Measurements from ENCODE around the gene UBE2L3.
"Not testable (repeated sequence)": the region's sequence is repeated elsewhere in the genome, so short reads cannot be mapped to it uniquely, and the experiment has no call there.

UBE2L3 gene

DNA sequence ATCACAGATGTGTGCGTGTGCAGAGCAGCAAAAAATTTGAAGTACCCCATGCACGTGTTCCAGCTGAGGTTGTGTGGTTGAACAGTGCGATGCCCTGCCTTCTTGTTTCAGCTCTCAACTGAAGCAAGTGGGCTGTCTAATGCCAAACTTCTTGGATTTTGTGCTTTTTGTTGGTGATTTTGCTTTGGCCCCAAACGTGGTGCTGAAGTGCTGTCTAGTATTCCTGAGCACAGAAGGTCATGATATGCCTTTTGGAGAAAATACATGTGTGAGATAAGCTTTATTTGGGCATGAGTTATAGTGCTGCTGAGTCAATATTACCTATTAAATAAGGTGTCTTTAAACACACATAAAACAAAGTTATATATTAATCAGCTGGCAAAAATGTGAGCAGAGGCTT, 48.2 kb downstream of the UBE2L3 start:
- Histone ChIP-seq H3F3A (ENCODE audit: insufficient read depth, low read length) (no peaks in the 10 kb centered on the region; the same call in 1 of the 2 replicates), H3K4me1 (ENCODE audit: low read length) (no peaks in the 10 kb centered on the region), H3K4me3 (ENCODE audit: low read length) (no peak overlapping the region), H3K9me3 (replicated peaks; ENCODE audit: insufficient read depth, low read length) (no peaks in the 10 kb centered on the region), H3K4me2 (ENCODE audit: low read depth, low read length) (no peak overlapping the region), H3K27ac (ENCODE audit: low read length) (no peak overlapping the region), H3K79me2 (ENCODE audit: low read length) (peaks cover 94% of the 10 kb centered on the region), H3K9me2 (replicated peaks; ENCODE audit: insufficient read depth, low read length) (no peaks in the 10 kb centered on the region), H3K36me3 (replicated peaks; ENCODE audit: insufficient read depth, low read length) (peaks cover 11% of the 10 kb centered on the region), H2AFZ (ENCODE audit: low read length) (no peak overlapping the region), H3K27me3 (replicated peaks; ENCODE audit: insufficient read depth, low read length) (no peaks in the 10 kb centered on the region), H3K9ac (ENCODE audit: low read length) (no peak overlapping the region), H4K20me1 (ENCODE audit: insufficient read depth, low read length) (0 out of 2 replicates have a peak, but pooled peaks cover 14% of the 10 kb centered on the region)
- TF ChIP-seq EZH2 (optimal IDR thresholded peaks at IDR 0.05; ENCODE audit: low read depth, low read length), result no peak
- DNase-seq, result no peak

DNA sequence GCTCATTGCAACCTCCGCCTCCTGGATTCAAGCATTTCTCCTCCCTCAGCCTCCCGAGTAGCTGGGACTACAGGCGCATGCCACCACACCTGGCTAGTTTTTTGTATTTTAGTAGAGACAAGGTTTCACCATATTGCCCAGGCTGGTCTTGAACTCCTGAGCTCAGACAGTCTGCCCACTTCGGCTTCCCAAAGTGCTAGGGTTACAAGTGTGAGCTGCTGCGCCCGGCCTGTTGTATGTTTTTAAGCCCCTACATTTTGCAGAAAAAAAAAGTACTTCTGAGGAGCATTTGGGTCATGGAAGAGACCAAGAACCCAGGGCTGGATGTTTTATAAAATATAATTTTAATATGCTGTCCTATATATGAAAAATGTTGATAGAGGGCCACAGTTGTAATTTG, 49.8 kb downstream of the UBE2L3 start:
- H3K79me2 ChIP-seq (ENCODE audit: low read length), result peaks cover 91% of the 10 kb centered on the region
- not testable (repeated sequence) for H3K36me3 ChIP-seq (replicated peaks; ENCODE audit: insufficient read depth, low read length)

DNA sequence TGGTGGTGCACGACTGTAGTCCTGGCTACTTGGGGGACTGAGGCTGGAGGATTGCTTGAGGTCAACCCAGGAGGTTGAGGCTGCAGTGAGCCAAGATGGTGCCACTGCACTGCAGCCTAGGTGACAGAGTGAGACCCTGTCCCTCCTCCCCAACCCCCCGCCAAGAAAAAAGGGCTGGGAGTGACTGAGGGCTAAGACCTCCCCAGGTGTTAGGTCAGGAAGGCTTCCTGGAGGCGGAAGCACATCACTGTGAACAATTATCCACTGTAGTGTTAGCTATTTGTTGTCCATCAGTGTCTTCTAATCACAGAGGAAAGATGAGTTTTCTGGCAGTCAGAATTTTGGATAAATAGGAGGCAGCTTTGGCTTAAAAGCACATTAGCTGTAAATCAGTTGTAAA, 53.5 kb downstream of the UBE2L3 start:
- H3K4me1 ChIP-seq (ENCODE audit: low read length), result no peaks in the 10 kb centered on the region
- H3F3A ChIP-seq (ENCODE audit: insufficient read depth, low read length), result peaks cover 24% of the 10 kb centered on the region
- 0 out of 2 replicates have a peak, but pooled peaks cover 10% of the 10 kb centered on the region for H4K20me1 ChIP-seq (ENCODE audit: insufficient read depth, low read length)
- H3K27me3 ChIP-seq (replicated peaks; ENCODE audit: insufficient read depth, low read length), result no peaks in the 10 kb centered on the region
- H3K79me2 ChIP-seq (ENCODE audit: low read length), result peaks cover 90% of the 10 kb centered on the region
- H3K4me2 ChIP-seq (ENCODE audit: low read depth, low read length), result no peak overlapping the region
- H3K9me2 ChIP-seq (replicated peaks; ENCODE audit: insufficient read depth, low read length), result no peaks in the 10 kb centered on the region
- H3K36me3 ChIP-seq (replicated peaks; ENCODE audit: insufficient read depth, low read length), result no peaks in the 10 kb centered on the region; the same call in 1 of the 2 replicates
- H3K4me3 ChIP-seq (ENCODE audit: low read length), result no peak overlapping the region
- no peaks in the 10 kb centered on the region for H3K9me3 ChIP-seq (replicated peaks; ENCODE audit: insufficient read depth, low read length)
- no peak for TF ChIP-seq CTCF (IDR thresholded peaks at IDR 0.05; ENCODE audit: low read length)
- no peak for TF ChIP-seq EZH2phosphoT487 (IDR thresholded peaks at IDR 0.05; ENCODE audit: low read length)
- TF ChIP-seq EZH2 (optimal IDR thresholded peaks at IDR 0.05; ENCODE audit: low read depth, low read length), result no peak
- H3K27ac ChIP-seq (ENCODE audit: low read length), result no peak overlapping the region
- H2AFZ ChIP-seq (ENCODE audit: low read length), result no peak overlapping the region
- no peak for DNase-seq
- H3K9ac ChIP-seq (ENCODE audit: low read length), result no peak overlapping the region

More for the DNA sequence above, 49.8 kb downstream of the UBE2L3 start:
- H3F3A ChIP-seq (ENCODE audit: insufficient read depth, low read length); DNase-seq; H3K4me1 ChIP-seq (ENCODE audit: low read length); H2AFZ ChIP-seq (ENCODE audit: low read length); H3K9me2 ChIP-seq (replicated peaks; ENCODE audit: insufficient read depth, low read length); H3K9me3 ChIP-seq (replicated peaks; ENCODE audit: insufficient read depth, low read length); H3K4me3 ChIP-seq (ENCODE audit: low read length); H3K9ac ChIP-seq (ENCODE audit: low read length); H3K4me2 ChIP-seq (ENCODE audit: low read depth, low read length); H3K27ac ChIP-seq (ENCODE audit: low read length); H3K27me3 ChIP-seq (replicated peaks; ENCODE audit: insufficient read depth, low read length): not testable (repeated sequence)
- 0 out of 2 replicates have a peak, but pooled peaks cover 14% of the 10 kb centered on the region for H4K20me1 ChIP-seq (ENCODE audit: insufficient read depth, low read length)

- Histone ChIP-seq H3K27me3 (replicated peaks; ENCODE audit: insufficient read depth, low read length) (no peaks in the 10 kb centered on the region), H3K9me3 (replicated peaks; ENCODE audit: insufficient read depth, low read length) (no peaks in the 10 kb centered on the region), H3K9ac (ENCODE audit: low read length) (no peak overlapping the region), H3K4me1 (ENCODE audit: low read length) (no peaks in the 10 kb centered on the region), H4K20me1 (ENCODE audit: insufficient read depth, low read length) (0 out of 2 replicates have a peak, but pooled peaks cover 10% of the 10 kb centered on the region), H3K9me2 (replicated peaks; ENCODE audit: insufficient read depth, low read length) (no peaks in the 10 kb centered on the region), H3K36me3 (replicated peaks; ENCODE audit: insufficient read depth, low read length) (no peaks in the 10 kb centered on the region), H2AFZ (ENCODE audit: low read length) (no peak overlapping the region), H3K27ac (ENCODE audit: low read length) (no peak overlapping the region), H3F3A (ENCODE audit: insufficient read depth, low read length) (peaks cover 27% of the 10 kb centered on the region), H3K4me2 (ENCODE audit: low read depth, low read length) (no peak overlapping the region), H3K4me3 (ENCODE audit: low read length) (no peak overlapping the region), H3K79me2 (ENCODE audit: low read length) (peaks cover 90% of the 10 kb centered on the region)
- no peak for TF ChIP-seq EZH2 (optimal IDR thresholded peaks at IDR 0.05; ENCODE audit: low read depth, low read length)
- no peak for DNase-seq
These were observed 54.8 kb downstream of the UBE2L3 start for GRCh38 chr22:21622011-21622918.

Measured in MM.1S (cell line).